Measurements from ENCODE around the gene EBNA1BP2. TPM values are rescaled to one million over a fixed set of nuclear protein-coding genes. Genes with fewer than 3 reads are reported as not detected.

Gene EBNA1BP2
- polyA plus RNA-seq, 1 experiment = 62.0 TPM

- no peak for DNase-seq (ENCODE audit: low read depth, low spot score)
- H3K27me3 ChIP-seq (ENCODE audit: control insufficient read depth, insufficient read depth, low read length) = peaks cover 6% of the 10 kb centered on the region
- H3K4me3 ChIP-seq (ENCODE audit: low read depth, low read length) = no peak overlapping the region
- H3K9me3 ChIP-seq (ENCODE audit: control insufficient read depth, insufficient read depth, low read length) = no peaks in the 10 kb centered on the region
- no peak for TF ChIP-seq CTCF (IDR thresholded peaks at IDR 0.05; ENCODE audit: low read depth, low read length)
- ChIA-PET POLR2A (no interaction called here), CTCF (no interaction called here)
- H3K27ac ChIP-seq (ENCODE audit: low read depth, low read length) = no peak overlapping the region
These were observed 36.0 kb downstream of the EBNA1BP2 start for GRCh38 chr1:43135857-43136781.

GRCh38 chr1:43134640-43135039, 37.5 kb downstream of the EBNA1BP2 start:
- H3K27me3 ChIP-seq (ENCODE audit: control insufficient read depth, insufficient read depth, low read length) = peaks cover 11% of the 10 kb centered on the region
- H3K27ac ChIP-seq (ENCODE audit: low read depth, low read length) = no peak overlapping the region
- ChIA-PET CTCF (no interaction called here), POLR2A (no interaction called here)
- DNase-seq (ENCODE audit: low read depth, low spot score) = no peak
- no peak overlapping the region for H3K4me3 ChIP-seq (ENCODE audit: low read depth, low read length)
- H3K9me3 ChIP-seq (ENCODE audit: control insufficient read depth, insufficient read depth, low read length) = no peaks in the 10 kb centered on the region
- TF ChIP-seq CTCF (IDR thresholded peaks at IDR 0.05; ENCODE audit: low read depth, low read length) = no peak

GRCh38 chr1:43134068-43134467, 38.0 kb downstream of the EBNA1BP2 start:
- POLR2A ChIA-PET = no interaction called here

GRCh38 chr1:43129426-43129825, 42.7 kb downstream of the EBNA1BP2 start:
- POLR2A ChIA-PET = no interaction called here
- CTCF ChIA-PET = no interaction called here

More at GRCh38 chr1:43134068-43134467, 38.0 kb downstream of the EBNA1BP2 start:
- no peaks in the 10 kb centered on the region for H3K9me3 ChIP-seq (ENCODE audit: control insufficient read depth, insufficient read depth, low read length)
- peaks cover 14% of the 10 kb centered on the region for H3K27me3 ChIP-seq (ENCODE audit: control insufficient read depth, insufficient read depth, low read length)
- CTCF ChIA-PET = no interaction called here
- DNase-seq (ENCODE audit: low read depth, low spot score) = no peak
- TF ChIP-seq CTCF (IDR thresholded peaks at IDR 0.05; ENCODE audit: low read depth, low read length) = no peak
- H3K27ac ChIP-seq (ENCODE audit: low read depth, low read length) = no peak overlapping the region
- H3K4me3 ChIP-seq (ENCODE audit: low read depth, low read length) = no peak overlapping the region

More at GRCh38 chr1:43129426-43129825, 42.7 kb downstream of the EBNA1BP2 start:
- Histone ChIP-seq H3K27ac (ENCODE audit: low read depth, low read length) (no peak overlapping the region), H3K27me3 (ENCODE audit: control insufficient read depth, insufficient read depth, low read length) (peaks cover 15% of the 10 kb centered on the region), H3K9me3 (ENCODE audit: control insufficient read depth, insufficient read depth, low read length) (no peaks in the 10 kb centered on the region), H3K4me3 (ENCODE audit: low read depth, low read length) (no peak overlapping the region)
- no peak for TF ChIP-seq CTCF (IDR thresholded peaks at IDR 0.05; ENCODE audit: low read depth, low read length)
- DNase-seq (ENCODE audit: low read depth, low spot score) = no peak

All from AG04450 (cell line).